HepG2 (cell line): ENCODE measurements around the gene CTF1.

Experiments
- DPF2 ChIP-seq: sonication (generic); formaldehyde crosslinking; IDR thresholded peaks from 2 replicates; pipeline ENCODE4 v1.4.0; 2020; ENCODE audit warnings: mild to moderate bottlenecking, low read depth, missing genetic modification reagents, borderline replicate concordance
- HDAC2 ChIP-seq: sonication (generic); formaldehyde crosslinking; IDR thresholded peaks from 2 replicates; pipeline ENCODE4 v1.4.0; 2020; ENCODE audit warnings: missing genetic modification reagents
- MED13 ChIP-seq: sonication (generic); formaldehyde crosslinking; IDR thresholded peaks from 2 replicates; pipeline ENCODE4 v1.5.0; 2020; ENCODE audit warnings: missing genetic modification reagents
- NR2C2 ChIP-seq: sonication (generic); formaldehyde crosslinking; IDR thresholded peaks from 2 replicates; pipeline ENCODE4 v1.4.0; 2020; ENCODE audit warnings: missing genetic modification reagents, mild to moderate bottlenecking, moderate library complexity, borderline replicate concordance
- ZNF121 ChIP-seq: sonication (generic); formaldehyde crosslinking; IDR thresholded peaks from 2 replicates; pipeline ENCODE4 v1.5.0; 2020; ENCODE audit warnings: mild to moderate bottlenecking, missing genetic modification reagents
- TF ChIP-seq, protein P1 (sequence below): sonication (generic); formaldehyde crosslinking; IDR thresholded peaks from 2 replicates; pipeline ENCODE4 v1.4.0; 2020; ENCODE audit warnings: missing genetic modification reagents

DNA sequence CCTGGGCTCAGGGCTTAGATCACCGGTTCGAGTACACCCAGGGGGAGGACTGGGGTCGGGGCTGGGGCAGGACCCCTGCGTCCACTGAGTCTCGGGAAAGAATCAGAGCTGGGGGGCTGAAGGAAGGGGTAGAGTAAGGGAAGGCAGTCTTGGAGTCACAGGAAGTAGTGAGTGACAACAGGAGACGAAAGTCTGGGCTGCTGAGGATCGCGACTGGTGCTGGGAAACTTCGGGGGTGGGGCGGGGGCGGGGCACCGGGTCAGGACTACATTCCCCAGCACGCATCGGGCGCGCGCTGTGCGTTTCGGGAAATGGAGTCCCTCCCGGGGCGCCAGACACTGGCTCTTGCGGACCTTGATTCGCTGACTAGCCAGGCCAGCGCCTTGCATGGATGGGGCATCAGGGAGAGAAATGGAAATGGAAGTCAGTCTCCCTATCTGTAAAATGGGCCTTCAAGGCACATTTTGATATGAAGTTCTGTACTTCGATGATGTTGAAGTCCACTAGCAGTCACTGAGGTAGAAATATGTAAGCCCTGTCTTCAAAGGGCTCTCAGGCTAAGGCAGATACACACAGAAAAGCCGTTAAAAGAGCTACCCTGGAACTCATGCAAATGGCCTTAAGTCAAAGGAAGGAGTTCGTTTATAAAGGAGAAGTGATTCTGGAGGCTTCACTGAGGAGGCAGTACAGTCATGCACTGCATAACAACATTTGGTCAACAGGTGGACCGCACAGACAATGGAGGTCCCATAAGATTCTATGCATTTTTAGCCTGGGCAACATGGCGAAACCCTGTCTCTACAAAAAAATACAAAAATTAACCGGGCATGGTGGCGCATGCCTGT is 697 bp downstream of the CTF1 start:
- no peak for TF ChIP-seq DPF2 (CRISPR knock-in tag)
- TF ChIP-seq ZNF121 (CRISPR knock-in tag), result no peak; the same call in 1 of the 2 replicates
- no peak for TF ChIP-seq MED13 (CRISPR knock-in tag)
- TF ChIP-seq NR2C2 (CRISPR knock-in tag), result peak; percentile 81
- TF ChIP-seq, protein P1, sequence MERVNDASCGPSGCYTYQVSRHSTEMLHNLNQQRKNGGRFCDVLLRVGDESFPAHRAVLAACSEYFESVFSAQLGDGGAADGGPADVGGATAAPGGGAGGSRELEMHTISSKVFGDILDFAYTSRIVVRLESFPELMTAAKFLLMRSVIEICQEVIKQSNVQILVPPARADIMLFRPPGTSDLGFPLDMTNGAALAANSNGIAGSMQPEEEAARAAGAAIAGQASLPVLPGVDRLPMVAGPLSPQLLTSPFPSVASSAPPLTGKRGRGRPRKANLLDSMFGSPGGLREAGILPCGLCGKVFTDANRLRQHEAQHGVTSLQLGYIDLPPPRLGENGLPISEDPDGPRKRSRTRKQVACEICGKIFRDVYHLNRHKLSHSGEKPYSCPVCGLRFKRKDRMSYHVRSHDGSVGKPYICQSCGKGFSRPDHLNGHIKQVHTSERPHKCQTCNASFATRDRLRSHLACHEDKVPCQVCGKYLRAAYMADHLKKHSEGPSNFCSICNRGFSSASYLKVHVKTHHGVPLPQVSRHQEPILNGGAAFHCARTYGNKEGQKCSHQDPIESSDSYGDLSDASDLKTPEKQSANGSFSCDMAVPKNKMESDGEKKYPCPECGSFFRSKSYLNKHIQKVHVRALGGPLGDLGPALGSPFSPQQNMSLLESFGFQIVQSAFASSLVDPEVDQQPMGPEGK (CRISPR knock-in tag), result peak; percentile 38; the same call in 1 of the 2 replicates
- TF ChIP-seq HDAC2, result peak; percentile 10; the same call in 1 of the 2 replicates
